Panc1 (cell line): ENCODE data around the gene BMP2.

Experiments
- CTCF ChIP-seq: fragments of 450-650 bp; IDR thresholded peaks from 2 replicates; pipeline ENCODE4 v1.5.1; 2017; ENCODE audit warnings: mild to moderate bottlenecking
- POLR2AphosphoS5 ChIP-seq: IDR thresholded peaks from 2 replicates; pipeline ENCODE4 v1.6.1; 2012; ENCODE audit warnings: mild to moderate bottlenecking, low read depth, low read length, moderate library complexity
- REST ChIP-seq, 2 experiments: IDR thresholded peaks; 2 replicates each; pipeline ENCODE4 v1.6.1; 2011 to 2012; ENCODE audit warnings: low read depth in 2 of 2, control low read depth in 1 of 2, low read length in 1 of 2, mild to moderate bottlenecking in 1 of 2, moderate library complexity in 1 of 2; ENCODE audit not compliant: insufficient read depth in 1 of 2
- SIN3A ChIP-seq: IDR thresholded peaks from 2 replicates; pipeline ENCODE4 v1.6.1; 2012; ENCODE audit warnings: low read depth, mild to moderate bottlenecking, low read length, moderate library complexity, borderline replicate concordance; ENCODE audit not compliant: insufficient read depth
- TCF7L2 ChIP-seq: IDR thresholded peaks from 2 replicates; pipeline ENCODE4 v1.6.1; 2011; ENCODE audit warnings: mild to moderate bottlenecking, low read depth, low read length, inconsistent platforms

- TF ChIP-seq CTCF (no peak), SIN3A (no peak), POLR2AphosphoS5 (no peak), TCF7L2 (no peak), REST (IDR thresholded peaks at IDR 0.05; ENCODE audit: insufficient read depth in 1 of 2, low read depth in 2 of 2, low read length in 1 of 2) (no peak)
Measured at GRCh38 chr20:6814945-6815344, 47.5 kb downstream of the BMP2 start.
